ENCODE results near the gene APBA2.

DNA sequence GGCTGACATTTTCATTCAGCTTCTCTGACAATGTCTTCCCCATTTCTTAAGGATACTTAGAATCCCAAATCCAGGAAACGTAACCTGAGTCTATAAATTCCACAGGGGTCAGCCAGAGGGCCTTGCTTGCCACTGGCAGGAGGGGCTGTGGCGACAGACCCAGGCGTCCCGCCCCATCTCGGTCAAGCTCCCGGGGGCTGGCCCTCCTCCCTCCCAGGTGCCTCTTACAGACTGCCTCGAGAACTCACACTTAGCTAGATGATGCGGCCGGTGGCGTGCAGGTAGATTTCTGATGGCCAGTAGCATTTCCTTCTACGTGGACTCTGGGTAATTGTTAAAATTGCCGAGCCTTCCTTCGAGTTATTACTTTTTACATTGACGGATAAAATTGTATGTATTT, 211.4 kb downstream of the APBA2 start:
- TF ChIP-seq, protein P1, sequence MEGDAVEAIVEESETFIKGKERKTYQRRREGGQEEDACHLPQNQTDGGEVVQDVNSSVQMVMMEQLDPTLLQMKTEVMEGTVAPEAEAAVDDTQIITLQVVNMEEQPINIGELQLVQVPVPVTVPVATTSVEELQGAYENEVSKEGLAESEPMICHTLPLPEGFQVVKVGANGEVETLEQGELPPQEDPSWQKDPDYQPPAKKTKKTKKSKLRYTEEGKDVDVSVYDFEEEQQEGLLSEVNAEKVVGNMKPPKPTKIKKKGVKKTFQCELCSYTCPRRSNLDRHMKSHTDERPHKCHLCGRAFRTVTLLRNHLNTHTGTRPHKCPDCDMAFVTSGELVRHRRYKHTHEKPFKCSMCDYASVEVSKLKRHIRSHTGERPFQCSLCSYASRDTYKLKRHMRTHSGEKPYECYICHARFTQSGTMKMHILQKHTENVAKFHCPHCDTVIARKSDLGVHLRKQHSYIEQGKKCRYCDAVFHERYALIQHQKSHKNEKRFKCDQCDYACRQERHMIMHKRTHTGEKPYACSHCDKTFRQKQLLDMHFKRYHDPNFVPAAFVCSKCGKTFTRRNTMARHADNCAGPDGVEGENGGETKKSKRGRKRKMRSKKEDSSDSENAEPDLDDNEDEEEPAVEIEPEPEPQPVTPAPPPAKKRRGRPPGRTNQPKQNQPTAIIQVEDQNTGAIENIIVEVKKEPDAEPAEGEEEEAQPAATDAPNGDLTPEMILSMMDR (IDR thresholded peaks at IDR 0.05): no peak
- TF ChIP-seq EZH2phosphoT487 (IDR thresholded peaks at IDR 0.05): no peak
